HepG2 (cell line): ENCODE results near the gene CERS5.

Experiments used
- AFF4 ChIP-seq: sonication (generic); formaldehyde crosslinking; IDR thresholded peaks from 2 replicates; pipeline ENCODE4 v1.4.0; 2020; ENCODE audit warnings: missing genetic modification reagents
- TF ChIP-seq, protein P1 (sequence below): fragments of 450-650 bp; IDR thresholded peaks from 2 replicates; pipeline ENCODE4 v1.6.1; 2017; ENCODE audit warnings: mild to moderate bottlenecking
- TF ChIP-seq, protein P2 (sequence below): sonication (generic); formaldehyde crosslinking; conservative IDR thresholded peaks from 2 replicates; pipeline ENCODE4 v1.4.0; 2020; ENCODE audit warnings: missing genetic modification reagents

DNA sequence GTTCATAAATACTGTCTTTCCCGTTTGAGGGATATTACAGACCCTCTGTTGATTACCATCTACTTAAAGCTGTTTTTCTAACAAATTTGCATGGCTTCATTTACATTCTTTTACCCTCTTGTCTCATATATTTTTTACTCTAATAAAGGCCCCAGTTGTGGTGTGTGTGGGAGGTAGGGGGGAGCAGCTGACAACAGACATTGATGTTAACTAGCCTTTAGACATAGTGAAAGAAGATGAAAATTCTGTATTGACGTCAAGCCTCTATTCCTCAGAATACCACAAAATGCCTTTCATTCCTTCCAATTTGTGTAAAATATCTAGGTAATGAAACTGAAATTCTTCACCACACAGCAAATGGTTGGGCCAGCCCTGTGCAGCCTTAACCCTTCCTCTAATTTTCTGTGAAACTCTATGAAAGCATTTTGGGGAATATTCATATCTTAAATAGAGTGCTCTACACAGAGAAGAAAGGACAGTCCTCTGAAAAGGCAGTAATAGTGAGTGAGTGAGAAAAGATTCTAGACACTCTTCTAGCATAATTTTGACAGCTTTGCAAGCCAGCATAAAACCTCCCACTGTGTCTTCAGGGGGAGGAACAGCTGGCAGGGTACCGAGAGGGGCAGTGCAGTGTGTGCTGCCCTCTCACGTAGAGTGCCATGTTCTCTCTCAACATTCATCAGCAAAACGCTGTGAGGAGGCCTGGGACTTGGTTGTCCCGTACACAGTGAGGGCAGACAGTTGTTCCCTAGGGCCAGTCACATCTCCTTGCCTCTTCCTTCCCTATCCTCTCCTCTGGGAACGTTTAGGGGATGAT, 20.1 kb upstream of the CERS5 start:
- TF ChIP-seq, protein P1, sequence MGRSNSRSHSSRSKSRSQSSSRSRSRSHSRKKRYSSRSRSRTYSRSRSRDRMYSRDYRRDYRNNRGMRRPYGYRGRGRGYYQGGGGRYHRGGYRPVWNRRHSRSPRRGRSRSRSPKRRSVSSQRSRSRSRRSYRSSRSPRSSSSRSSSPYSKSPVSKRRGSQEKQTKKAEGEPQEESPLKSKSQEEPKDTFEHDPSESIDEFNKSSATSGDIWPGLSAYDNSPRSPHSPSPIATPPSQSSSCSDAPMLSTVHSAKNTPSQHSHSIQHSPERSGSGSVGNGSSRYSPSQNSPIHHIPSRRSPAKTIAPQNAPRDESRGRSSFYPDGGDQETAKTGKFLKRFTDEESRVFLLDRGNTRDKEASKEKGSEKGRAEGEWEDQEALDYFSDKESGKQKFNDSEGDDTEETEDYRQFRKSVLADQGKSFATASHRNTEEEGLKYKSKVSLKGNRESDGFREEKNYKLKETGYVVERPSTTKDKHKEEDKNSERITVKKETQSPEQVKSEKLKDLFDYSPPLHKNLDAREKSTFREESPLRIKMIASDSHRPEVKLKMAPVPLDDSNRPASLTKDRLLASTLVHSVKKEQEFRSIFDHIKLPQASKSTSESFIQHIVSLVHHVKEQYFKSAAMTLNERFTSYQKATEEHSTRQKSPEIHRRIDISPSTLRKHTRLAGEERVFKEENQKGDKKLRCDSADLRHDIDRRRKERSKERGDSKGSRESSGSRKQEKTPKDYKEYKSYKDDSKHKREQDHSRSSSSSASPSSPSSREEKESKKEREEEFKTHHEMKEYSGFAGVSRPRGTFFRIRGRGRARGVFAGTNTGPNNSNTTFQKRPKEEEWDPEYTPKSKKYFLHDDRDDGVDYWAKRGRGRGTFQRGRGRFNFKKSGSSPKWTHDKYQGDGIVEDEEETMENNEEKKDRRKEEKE = no peak
- no peak for TF ChIP-seq AFF4
- TF ChIP-seq, protein P2, sequence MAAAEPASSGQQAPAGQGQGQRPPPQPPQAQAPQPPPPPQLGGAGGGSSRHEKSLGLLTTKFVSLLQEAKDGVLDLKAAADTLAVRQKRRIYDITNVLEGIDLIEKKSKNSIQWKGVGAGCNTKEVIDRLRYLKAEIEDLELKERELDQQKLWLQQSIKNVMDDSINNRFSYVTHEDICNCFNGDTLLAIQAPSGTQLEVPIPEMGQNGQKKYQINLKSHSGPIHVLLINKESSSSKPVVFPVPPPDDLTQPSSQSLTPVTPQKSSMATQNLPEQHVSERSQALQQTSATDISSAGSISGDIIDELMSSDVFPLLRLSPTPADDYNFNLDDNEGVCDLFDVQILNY (CRISPR knock-in tag) = no peak
